Endometrial microvascular endothelial cells (primary cell): Measurements from ENCODE around the gene IMPA2. TPM values are rescaled to one million over a fixed set of nuclear protein-coding genes. Genes with fewer than 3 reads are reported as not detected.
"Not testable (repeated sequence)": the region's sequence is repeated elsewhere in the genome, so short reads cannot be mapped to it uniquely, and the experiment has no call there.

ENCODE experiments used
- in situ Hi-C: cut with HindIII; loops from 2 replicates; pipeline ENCODE4 v1.10.0; 2017; ENCODE audit warnings: low sequenced_read_pairs, low pct_unique_long_range_greater_than_20kb; ENCODE audit errors: inconsistent ontology term
- total RNA-seq: library from RNA; depleted of rRNA; stranded (reverse); fragments of >200 nt; gene quantifications from one replicate; pipeline ENCODE4 v1.2.3, GENCODE V29; 2015; ENCODE audit errors: inconsistent ontology term

Gene IMPA2
- total RNA-seq, 1 donor from 2014 or later, result 3.5 TPM

DNA sequence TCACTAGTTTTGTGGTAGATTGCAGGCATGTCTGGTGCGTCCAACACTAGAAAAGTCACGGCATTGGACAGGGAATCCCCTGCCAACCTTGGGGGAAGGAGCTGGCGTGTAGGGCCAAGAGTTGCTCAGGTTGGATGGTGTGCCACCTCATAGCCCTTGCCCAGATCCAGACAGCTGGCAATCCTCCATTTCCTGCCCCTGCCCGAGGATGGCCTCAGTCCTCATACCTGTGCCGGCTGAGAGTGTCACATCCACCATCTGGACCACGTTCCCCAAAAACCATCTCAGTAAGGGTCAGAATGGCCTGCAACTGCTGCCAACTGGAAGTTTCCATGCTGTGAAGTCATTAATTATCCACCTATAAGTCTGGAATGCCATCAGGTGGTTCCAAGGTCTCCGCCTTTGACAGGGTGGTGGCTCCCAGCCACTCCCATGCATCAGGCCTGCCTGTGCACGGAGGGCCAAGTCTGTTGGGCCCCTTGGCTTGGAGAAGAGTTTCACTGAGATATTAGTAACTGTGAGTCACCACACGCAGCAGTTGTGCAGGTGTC lies 55.0 kb downstream of the IMPA2 start:
- in situ Hi-C loops, result no loop called here

DNA sequence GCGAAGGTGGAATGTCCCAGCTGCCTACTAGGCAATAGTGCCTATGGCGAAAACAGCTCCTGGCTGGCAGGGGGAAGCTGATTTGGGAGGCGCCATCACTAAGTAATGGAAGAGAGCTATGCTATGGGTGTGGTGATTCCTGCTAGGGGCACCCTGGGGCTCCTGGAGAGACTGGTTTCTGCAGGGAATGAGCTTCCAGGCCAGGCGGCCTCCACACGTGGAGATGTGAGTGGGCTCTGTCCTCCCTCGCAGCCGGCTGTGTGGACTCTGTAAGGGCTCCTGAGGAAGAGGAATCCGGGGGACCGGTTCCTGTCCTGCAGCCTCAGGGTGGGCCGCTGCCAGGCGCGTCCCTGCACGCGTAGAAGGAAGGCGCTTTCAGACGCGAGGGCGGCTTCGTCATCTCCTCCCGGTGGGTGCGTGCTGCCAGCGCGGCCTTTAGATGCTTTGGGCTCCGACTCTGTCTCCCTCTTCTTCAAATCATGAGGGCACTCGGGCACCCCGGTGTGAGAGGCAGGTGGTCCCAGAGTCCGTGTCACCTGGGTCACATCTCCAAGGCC lies 56.9 kb downstream of the IMPA2 start:
- in situ Hi-C loops, result no loop called here

DNA sequence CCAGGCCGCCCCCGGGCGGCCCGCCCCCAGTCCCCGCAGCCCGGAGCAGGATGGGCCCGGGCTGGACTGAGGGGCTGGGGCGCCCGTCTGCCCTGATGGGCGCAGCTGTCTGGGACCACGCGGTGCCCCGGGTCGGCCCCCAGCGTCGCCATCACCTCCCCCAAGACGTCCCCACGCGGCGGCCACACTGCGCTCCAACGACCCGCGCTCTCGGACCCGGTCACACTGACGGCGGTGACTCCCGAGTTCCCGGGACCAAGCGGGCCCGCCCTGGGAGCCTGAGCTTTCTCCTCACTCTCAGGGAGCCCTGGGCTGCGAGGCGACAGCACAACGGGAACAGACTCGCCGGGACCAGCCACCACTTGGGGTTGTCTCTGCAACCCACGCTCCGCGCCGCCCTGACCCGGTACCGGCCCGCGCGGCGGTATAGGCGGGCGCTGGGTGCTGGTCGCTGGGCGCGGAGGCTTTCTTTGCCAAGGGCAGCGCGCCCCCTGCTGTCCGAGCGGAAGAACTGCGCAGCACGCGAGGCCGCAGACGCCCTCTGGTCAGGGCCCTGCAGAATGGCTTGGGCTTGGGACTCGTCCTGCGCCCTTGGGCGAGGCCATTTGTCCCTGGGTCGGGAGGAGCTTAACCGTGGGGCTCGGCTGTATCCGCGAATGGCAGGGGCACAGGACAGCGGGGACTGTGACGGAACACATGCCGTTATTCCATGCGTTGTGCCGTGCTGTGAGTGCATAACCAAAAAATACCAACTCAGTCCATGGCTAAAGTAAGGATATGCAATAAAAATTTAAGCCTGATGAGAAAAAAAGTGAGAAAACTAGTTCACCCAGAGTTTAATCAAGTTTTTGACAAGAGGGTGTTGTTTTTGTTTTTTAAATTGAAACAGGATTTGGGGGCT lies 57.6 kb downstream of the IMPA2 start:
- in situ Hi-C loops, result no loop called here

DNA sequence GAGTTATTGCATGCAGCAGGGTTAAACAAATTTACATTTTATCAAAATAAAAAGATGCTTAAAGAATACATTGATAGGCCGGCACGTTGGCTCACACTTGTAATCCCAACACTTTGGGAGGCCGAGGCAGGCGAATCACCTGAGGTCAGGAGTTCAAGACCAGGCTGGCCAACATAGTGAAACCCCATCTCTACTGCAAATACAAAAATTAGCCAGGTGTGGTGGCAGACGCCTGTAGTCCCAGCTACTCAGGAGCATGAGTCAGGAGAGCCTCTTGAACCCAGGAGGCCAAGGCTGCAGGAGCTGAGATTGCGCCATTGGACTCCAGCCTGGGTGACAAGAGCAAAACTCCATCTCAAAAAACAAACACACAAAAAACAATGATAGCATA lies 58.2 kb downstream of the IMPA2 start:
- in situ Hi-C loops, result not testable (repeated sequence)

DNA sequence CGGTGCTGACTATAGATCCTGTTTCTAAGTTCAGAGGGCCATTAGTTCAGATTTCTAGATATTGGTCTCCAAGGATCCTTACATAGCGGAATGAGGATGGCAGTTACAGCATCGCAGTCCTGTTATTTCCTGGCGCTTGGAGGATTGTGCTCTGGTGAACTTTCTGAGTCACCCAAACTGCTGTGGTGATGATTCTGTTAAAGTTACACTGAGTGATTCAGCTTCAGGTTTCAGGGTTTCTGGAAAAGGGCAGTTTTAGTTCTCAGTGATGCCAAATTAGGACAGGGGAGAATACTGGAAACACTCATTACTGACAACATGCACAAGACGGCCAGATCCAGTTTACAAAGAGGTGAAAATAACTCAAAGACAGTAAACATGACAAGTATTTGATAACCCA lies 60.3 kb downstream of the IMPA2 start:
- in situ Hi-C loops, result no loop called here

DNA sequence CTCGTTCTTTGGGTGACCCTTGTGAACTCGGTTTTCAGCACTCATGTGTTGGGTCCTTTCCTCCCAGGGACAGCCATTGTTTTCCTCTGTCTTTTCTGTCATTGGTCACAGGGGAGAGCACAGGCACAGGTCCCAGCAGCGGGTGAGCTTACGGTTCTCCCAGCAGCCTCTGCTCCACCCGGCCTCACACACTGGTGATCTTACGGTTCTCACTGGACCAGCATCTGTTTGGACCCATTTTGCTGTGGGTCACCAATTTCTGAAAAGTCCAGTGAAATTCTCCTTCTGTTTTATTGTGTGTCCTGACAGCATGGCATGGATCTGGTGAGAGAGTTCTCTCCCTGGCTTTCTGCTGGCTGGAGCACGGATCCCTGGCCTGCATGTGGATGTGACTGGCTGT lies 62.5 kb downstream of the IMPA2 start:
- in situ Hi-C loops, result no loop called here

DNA sequence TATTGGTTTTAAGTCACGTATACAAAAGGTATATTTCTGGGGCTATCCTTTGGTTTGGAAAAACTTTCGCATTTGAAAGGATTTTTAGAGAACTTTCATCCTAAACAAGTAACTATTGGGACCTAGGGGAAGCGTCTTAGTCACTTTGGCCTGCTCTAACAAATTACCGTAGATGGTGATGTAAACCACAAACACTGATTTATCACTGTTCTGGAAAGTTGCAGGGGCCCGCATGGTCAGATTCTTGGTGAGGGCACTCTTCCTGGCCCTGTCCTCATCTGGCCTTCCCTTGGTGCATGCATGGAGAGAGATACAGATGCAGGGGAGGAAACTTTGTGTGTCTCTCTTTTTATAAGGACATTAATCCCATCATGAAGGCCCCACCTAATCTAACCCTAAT lies 63.3 kb downstream of the IMPA2 start:
- in situ Hi-C loops, result no loop called here

DNA sequence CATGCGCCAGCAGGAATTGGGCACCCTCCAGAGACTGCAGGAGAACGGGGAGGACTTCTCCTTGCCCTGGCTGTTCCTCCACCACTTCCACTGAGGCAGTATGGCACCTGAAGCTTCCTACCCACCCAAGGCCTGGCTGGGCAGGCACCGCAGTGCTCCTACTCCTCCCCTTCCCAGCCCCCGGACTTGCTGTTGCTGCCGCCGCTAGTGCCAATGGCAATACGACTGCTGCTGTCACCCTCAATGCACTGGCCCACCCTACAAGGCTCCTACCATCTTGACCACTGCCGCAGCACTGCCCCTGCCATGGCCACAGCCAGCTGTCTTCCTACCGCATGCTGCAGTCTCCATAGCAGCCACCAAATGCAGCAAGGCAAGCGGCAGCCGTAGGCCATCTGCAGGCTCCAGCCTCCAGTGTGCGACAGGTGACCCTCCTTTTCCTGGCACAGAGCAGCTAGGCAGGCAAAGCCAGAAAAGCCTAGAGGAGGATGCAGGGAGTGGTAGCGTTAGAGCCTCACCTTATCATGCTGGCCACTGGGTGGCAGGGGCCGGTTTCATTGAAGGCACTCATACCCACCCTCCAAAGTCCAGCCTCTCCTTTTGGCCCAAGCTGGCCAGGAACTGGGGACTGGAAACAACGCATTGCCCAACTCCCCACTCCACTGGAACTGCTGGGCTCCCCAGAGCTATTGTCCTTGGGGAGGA lies 64.9 kb downstream of the IMPA2 start:
- in situ Hi-C loops, result no loop called here

DNA sequence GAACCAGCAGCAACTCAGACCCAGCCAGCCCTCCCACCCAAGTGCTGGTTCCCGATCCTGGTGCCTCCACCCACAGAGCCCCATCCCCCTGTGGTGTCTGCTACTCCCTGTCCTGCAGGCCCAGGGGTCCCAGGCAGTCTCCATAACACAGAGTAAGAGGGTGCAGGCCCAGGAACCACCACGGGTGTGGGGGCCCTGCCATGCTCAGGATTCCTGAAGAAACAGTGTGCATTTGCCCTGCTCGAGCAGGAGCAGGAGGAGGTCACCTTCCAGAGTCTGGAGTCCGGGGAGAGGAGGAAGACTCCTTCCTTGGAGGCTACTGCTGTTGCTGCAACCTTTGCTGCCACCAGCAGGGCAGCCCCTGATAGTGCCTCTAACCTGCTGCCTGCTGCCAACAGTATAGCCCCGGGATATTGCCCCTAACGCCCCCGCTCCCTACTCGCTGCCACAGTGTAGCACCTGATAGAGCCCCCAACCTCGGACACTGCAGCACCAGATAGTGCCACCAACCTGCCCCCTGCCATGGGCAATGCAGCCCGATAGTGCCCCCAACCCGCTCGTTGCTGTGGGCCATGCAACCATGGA lies 65.5 kb downstream of the IMPA2 start:
- in situ Hi-C loops, result no loop called here

DNA sequence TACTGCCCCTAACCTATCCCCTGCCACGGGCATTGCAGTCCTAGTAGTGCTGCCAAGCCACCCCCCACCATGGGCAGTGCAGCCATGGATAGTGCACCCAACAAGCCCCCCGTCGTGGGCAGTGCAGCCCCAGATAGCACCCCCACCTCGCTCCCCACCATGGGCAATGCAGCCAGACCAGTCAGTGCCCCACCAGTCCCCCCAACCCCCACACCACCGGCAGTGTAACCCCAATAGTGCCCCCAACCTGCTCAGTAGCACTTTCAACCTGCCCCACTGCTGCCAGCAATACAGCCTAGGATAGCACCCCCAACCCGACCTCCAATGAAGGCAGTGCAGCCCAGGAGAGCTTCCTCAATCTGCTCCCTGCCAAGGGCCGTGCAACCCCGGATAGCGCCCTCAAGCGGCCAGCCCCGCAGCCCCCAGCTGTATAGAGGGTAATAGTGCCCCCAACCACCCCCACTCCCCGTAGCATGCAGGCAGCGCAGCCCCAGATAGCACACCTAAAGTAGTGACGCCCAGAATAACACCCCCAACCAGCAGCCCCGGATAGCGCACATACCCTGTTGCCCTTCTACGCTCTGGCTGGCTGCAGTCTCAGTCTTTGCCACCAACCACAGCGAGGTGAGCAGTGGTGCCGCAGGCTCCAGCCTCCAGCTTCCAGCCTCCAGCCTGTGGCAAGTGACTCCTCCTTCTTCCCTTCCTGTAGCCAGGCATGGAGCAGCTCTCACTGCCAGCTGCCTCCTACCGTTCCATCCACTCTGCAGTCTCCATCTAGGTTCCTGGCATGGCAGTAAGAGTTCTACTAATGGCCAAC lies 66.9 kb downstream of the IMPA2 start:
- in situ Hi-C loops, result no loop called here

DNA sequence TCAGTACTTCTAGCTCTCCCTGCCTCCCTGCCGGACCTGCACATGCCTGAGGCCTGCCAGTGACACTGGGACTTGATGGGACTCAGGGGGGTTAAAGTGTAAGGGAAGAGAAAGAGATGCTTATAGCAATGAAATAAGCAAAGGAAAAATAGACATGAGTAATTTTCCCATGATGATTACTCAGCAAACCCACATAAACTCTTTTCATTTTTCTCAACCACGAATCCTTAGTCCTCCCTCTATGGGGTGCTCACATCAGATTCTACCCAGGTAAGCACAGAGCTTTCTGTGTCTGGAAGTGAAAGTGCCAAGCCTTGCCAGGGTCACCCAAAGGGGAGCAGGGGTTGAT lies 67.5 kb downstream of the IMPA2 start:
- in situ Hi-C loops, result no loop called here

DNA sequence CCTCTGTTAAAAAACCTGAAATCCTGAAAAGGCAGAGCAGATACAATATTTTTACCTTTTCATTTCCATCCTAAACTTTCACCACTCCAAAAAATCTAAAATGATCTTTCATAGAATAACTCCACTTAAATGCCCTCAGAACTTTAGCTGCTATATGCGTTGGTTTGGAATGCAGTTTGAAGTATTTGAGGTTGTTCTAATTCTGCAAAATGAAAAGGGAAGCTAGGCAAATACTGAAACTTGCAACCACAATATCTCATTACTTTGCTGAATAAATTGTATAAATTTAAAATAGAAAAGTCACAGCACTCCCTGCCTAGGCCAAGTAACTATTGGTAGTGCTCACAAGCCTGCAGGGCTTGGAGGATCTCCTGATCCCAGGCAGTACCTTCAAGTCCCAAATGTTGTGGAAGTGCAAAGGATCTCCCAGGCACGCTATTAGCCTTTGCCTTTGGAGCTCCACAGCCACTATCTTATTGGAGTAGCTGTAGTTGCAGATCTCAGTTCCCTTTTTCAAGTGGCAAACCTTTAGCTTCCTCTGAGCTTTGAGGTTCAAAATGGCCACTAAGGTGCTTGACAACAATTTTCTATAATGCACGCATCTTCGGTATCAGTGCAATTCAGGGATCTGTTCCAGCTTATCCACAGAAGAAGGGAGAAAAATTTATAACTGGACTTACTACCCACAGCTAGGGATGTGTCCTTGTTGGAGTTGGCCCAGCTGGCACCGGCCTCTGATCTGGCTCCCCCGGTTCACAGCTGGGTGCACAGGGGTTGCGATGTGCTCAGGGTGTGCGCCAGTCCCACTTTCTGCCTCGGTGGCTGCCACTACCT lies 68.9 kb downstream of the IMPA2 start:
- in situ Hi-C loops, result no loop called here

DNA sequence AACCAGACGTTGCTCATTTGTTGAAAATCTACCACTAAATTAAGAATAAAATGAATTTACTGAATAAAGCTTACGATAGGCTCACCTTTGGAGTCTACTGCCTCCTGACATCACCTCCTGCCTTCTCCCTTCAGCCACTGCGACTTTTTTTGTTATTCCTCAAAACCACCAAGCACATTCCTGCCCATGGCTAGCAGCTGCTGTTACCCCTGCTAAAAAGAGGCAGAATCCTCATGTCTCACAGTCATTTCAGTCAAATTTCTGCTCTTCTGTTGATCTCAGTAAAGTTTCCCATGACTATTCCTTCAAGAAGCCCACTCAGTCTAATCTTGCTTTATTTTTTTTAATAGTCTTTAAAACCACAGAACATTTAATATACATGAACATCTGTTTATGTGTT lies 71.6 kb downstream of the IMPA2 start:
- in situ Hi-C loops, result no loop called here

DNA sequence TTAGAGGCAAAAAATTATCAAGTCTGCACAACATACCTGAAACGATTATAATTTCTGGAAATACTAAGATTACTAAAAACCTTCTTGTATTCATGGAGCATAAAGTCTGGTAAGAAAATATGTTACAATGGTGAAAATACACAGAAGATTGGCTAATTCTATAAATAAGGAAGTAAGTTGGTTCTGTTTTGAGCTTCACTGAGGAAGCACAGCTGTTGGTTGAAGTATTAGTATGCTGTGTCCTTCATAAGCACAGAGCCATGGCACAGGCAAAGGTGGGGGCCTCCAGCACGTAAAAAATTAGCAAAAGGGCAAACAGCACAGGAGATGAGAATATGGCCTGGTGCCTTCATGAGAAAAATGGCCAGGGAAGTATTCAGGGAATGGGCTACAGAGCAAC lies 72.0 kb downstream of the IMPA2 start:
- in situ Hi-C loops, result no loop called here

DNA sequence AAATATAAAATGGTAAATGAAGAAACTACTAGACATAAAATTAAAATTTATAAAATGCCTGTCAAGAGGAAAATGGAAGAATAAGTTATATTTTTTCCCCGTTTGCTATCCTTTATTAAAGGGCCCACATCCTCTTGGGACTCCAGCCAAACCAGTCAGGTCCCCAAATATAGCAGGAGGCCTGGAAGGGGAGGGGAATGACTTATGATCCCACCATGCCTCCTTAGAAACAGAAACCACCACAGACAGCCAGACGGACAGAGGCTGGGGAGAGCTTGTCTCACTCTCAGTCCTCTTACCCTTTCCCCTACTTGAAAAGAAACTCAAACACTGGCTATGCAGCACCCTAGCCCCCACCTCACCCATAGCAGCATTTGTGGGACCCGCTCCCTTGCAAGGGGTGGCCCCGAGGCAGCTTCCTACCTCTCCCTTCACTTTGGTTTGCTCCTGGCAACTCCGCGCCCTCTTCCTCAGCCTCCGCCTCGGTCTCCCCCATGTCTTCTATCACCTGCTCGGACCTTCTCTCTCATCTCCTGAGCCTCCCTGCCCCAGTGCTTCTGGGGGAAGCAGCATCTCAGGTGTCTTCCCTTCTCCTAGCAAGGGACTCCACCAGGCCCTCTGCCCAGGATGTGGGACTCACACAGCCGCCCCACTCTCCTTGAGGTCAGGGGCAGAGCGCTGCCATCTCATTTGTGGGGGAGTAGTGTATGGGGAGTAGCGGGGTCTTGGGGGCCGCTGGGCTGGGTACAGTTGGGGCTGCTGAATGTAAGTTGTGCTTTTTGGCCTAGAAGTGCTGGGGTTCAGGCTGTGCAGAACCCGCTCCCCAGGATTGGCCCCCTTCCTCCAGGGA lies 75.0 kb downstream of the IMPA2 start:
- in situ Hi-C loops, result no loop called here

DNA sequence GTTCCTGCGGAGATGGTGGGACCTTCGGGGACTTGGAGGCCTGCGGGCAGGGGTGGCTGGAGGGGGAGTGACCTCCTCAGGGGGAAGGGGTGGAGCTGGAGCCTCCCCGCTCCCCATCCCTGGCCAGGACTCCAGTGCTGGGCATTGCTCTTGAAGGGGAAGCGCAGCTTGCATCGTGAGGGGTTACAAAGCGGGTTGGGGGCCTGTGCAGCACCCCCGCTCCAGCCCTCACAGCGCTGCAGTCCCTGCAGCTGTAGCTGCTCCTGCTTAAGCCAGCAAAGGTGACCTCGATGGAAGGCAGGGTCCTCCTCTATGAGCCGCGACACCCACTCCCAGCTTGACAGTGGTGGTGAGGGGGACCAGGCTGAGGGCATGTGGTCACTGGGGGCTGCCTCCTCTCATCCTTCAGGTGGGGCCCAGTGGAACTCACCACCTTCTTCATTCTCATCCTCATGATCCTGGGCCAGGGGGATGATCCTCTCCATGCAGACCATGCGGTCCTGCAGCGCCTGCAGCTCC lies 75.6 kb downstream of the IMPA2 start:
- in situ Hi-C loops, result no loop called here
